Caco-2 (cell line): ENCODE measurements around the gene TAF5L. TPM values are rescaled to one million over a fixed set of nuclear protein-coding genes. Genes with fewer than 3 reads are reported as not detected.

Experiments used
- BruUV-seq: library from RNA; stranded (reverse); fragments of 400-500 nt; replicated peaks from 2 replicates; lab custom pipeline; 2021; lab: Mats Ljungman, UMichigan
- CTCF ChIA-PET: fragments of 300-600 bp; sonication (Branson Sonifier 250); formaldehyde crosslinking; loops from one replicate; lab custom pipeline; 2022; ENCODE audit warnings: antibody characterized with exemption; lab: Charles Lee
- POLR2A ChIA-PET: fragments of 300-600 bp; sonication (Branson Sonifier 250); formaldehyde crosslinking; loops from one replicate; lab custom pipeline; 2022; ENCODE audit warnings: antibody characterized with exemption; lab: Charles Lee
- DNase-seq, 2 experiments: peaks; one replicate each; pipeline versions ENCODE4 v3.0.0 to v3.0.0-alpha.2; 2020 to 2022
- H3K27me3 ChIP-seq: replicated peaks from 2 replicates; pipeline ENCODE4 v1.6.0; 2011; ENCODE audit warnings: low read length; ENCODE audit not compliant: control insufficient read depth, insufficient read depth
- H3K36me3 ChIP-seq: 2 replicates; pipeline ENCODE4 v1.5.1; 2011; ENCODE audit warnings: low read length; ENCODE audit not compliant: control insufficient read depth, insufficient read depth
- H3K4me1 ChIP-seq: fragments of 250-450 bp; sonication (Bioruptor Pico); 2 replicates; pipeline ENCODE4 v1.5.1; 2020; ENCODE audit warnings: mild to moderate bottlenecking
- H3K4me3 ChIP-seq: 2 replicates; pipeline ENCODE4 v1.5.1; 2011; ENCODE audit warnings: low read depth, mild to moderate bottlenecking, control low read depth, low read length
- H3K9me3 ChIP-seq: fragments of 250-450 bp; sonication (Bioruptor Pico); 2 replicates; pipeline ENCODE4 v1.5.1; 2020; ENCODE audit warnings: mild to moderate bottlenecking, moderate library complexity
- H3K27ac Mint-ChIP-seq: one replicate; pipeline ENCODE4 v1.8.0; 2022; ENCODE audit warnings: mixed read lengths; ENCODE audit not compliant: unreplicated experiment
- H3K27me3 Mint-ChIP-seq: one replicate; pipeline ENCODE4 v1.8.0; 2022; ENCODE audit warnings: mixed read lengths; ENCODE audit not compliant: insufficient read depth, unreplicated experiment
- H3K36me3 Mint-ChIP-seq: one replicate; pipeline ENCODE4 v1.8.0; 2022; ENCODE audit warnings: mild to moderate bottlenecking, mixed read lengths; ENCODE audit not compliant: insufficient read depth, unreplicated experiment
- H3K4me1 Mint-ChIP-seq: one replicate; pipeline ENCODE4 v1.8.0; 2022; ENCODE audit warnings: low read depth, mixed read lengths; ENCODE audit not compliant: unreplicated experiment
- H3K4me3 Mint-ChIP-seq: one replicate; pipeline ENCODE4 v1.8.0; 2022; ENCODE audit warnings: mild to moderate bottlenecking, moderate library complexity, mixed read lengths; ENCODE audit not compliant: unreplicated experiment
- H3K9me3 Mint-ChIP-seq: one replicate; pipeline ENCODE4 v1.8.0; 2022; ENCODE audit warnings: mixed read lengths; ENCODE audit not compliant: unreplicated experiment
- CTCF ChIP-seq, 2 experiments: fragments of 200-600 bp in 1 of 2; IDR thresholded peaks; 1 replicate in 1 of 2; 2 replicates in 1 of 2; pipeline versions ENCODE4 v1.5.1 to v1.8.0; 2011 to 2022; ENCODE audit warnings: antibody characterized with exemption in 1 of 2, control low read depth in 1 of 2, inconsistent platforms in 1 of 2, low read depth in 1 of 2, low read length in 1 of 2, mild to moderate bottlenecking in 1 of 2, moderate library complexity in 1 of 2; ENCODE audit not compliant: insufficient read depth in 1 of 2, severe bottlenecking in 1 of 2, unreplicated experiment in 1 of 2
- intact Hi-C: fragments of 100-400 bp; cut with micrococcal nuclease; formaldehyde crosslinking; loops from one replicate; pipeline ENCODE4 v1.10.0; 2022; ENCODE audit not compliant: unreplicated experiment
- total RNA-seq: library from RNA; stranded (reverse); gene quantifications from 2 replicates; pipeline ENCODE4 v1.2.3, GENCODE V29; 2022

The TAF5L gene
- total RNA-seq, 1 experiment from 2014 or later: 23.8 TPM

- no peaks in the 10 kb centered on the region for H3K36me3 ChIP-seq
- POLR2A ChIA-PET: interaction anchor here (0.5 to 1.2 kb wide), 8 partner anchors 50 to 259 kb away, joined by 3 to 9 read pairs (median 4); partner anchors contain the start of genes NUP133, TAF5L and URB2
- H3K27me3 ChIP-seq: no peaks in the 10 kb centered on the region
- DNase-seq: peak; percentile 97 to 99
- H3K4me1 ChIP-seq: peaks cover 7% of the 10 kb centered on the region; the same call in 1 of the 2 replicates
- no peaks in the 10 kb centered on the region for H3K27me3 Mint-ChIP-seq
- peaks cover 18% of the 10 kb centered on the region for H3K4me1 Mint-ChIP-seq
- H3K9me3 ChIP-seq: no peaks in the 10 kb centered on the region
- no peaks in the 10 kb centered on the region for H3K9me3 Mint-ChIP-seq
- no peaks in the 10 kb centered on the region for H3K36me3 Mint-ChIP-seq
- CTCF ChIA-PET: interaction anchor here (0.6 to 1.5 kb wide), 10 partner anchors 19 to 1367 kb away, joined by 3 to 12 read pairs (median 3); no protein-coding TSS in a partner anchor
- TF ChIP-seq CTCF (IDR thresholded peaks at IDR 0.05; ENCODE audit: insufficient read depth in 1 of 2, low read depth in 1 of 2, low read length in 1 of 2, severe bottlenecking in 1 of 2, unreplicated experiment in 1 of 2): peak; percentile 77 to 88
- H3K4me3 ChIP-seq: peak within 1 kb of the TSS; percentile 65
- no TSS peak for BruUV-seq
- H3K4me3 Mint-ChIP-seq: peak within 1 kb of the TSS; percentile 88
- intact Hi-C loops: loop anchor here (1.0 kb wide), 1 partner anchor 68 kb away; the partner anchor contains the start of genes TAF5L and URB2
- H3K27ac Mint-ChIP-seq: peak within 1 kb of the TSS; percentile 78
Measured at GRCh38 chr1:229558460-229559335, 67.2 kb downstream of the TAF5L start, which contains the start of gene ABCB10. TSS of gene ABCB10 (minus strand) at chr1:229558707. CDS start at chr1:229558652, 55 bp downstream.

- ChIA-PET POLR2A (interaction anchor here (1.2 kb wide), 1 partner anchor 49 kb away, joined by 9 read pairs; the partner anchor contains the start of gene NUP133), CTCF (interaction anchor here (0.8 to 1.5 kb wide), 5 partner anchors 18 to 67 kb away, joined by 3 to 12 read pairs (median 3); no protein-coding TSS in a partner anchor)
- intact Hi-C loops: no loop called here
- Mint-ChIP-seq H3K4me1 (peaks cover 18% of the 10 kb centered on the region), H3K27me3 (no peaks in the 10 kb centered on the region), H3K9me3 (no peaks in the 10 kb centered on the region), H3K27ac (peak overlapping the region; percentile 33), H3K4me3 (peak overlapping the region; percentile 77), H3K36me3 (no peaks in the 10 kb centered on the region)
- H3K36me3 ChIP-seq: no peaks in the 10 kb centered on the region
- H3K27me3 ChIP-seq: no peaks in the 10 kb centered on the region
- no TSS peak for BruUV-seq
- peak; percentile 45 to 66 for DNase-seq
- no peak for TF ChIP-seq CTCF (IDR thresholded peaks at IDR 0.05; ENCODE audit: insufficient read depth in 1 of 2, low read depth in 1 of 2, low read length in 1 of 2, severe bottlenecking in 1 of 2, unreplicated experiment in 1 of 2)
- no peaks in the 10 kb centered on the region for H3K9me3 ChIP-seq
- peak overlapping the region; percentile 65 for H3K4me3 ChIP-seq
- H3K4me1 ChIP-seq: peaks cover 7% of the 10 kb centered on the region; the same call in 1 of the 2 replicates
Measured at GRCh38 chr1:229557913-229558414, 68.0 kb downstream of the TAF5L start.
